ENCODE data around the gene MAST1.

- TF ChIP-seq CTCF (IDR thresholded peaks at IDR 0.05) (no peak), POLR2AphosphoS5 (IDR thresholded peaks at IDR 0.05; ENCODE audit: insufficient read depth in 1 of 2, low read depth in 1 of 2) (no peak)
Observed at GRCh38 chr19:12865746-12866415, 27.6 kb downstream of the MAST1 start.
